GM12872 (cell line): ENCODE measurements around the gene QPCTL.

ENCODE experiments used
- TF ChIP-seq, protein P1 (sequence below): IDR thresholded peaks from 3 replicates; pipeline ENCODE4 v1.5.1; 2011; ENCODE audit warnings: low read depth, mild to moderate bottlenecking, low read length, moderate library complexity; ENCODE audit not compliant: insufficient read depth

The QPCTL gene

DNA sequence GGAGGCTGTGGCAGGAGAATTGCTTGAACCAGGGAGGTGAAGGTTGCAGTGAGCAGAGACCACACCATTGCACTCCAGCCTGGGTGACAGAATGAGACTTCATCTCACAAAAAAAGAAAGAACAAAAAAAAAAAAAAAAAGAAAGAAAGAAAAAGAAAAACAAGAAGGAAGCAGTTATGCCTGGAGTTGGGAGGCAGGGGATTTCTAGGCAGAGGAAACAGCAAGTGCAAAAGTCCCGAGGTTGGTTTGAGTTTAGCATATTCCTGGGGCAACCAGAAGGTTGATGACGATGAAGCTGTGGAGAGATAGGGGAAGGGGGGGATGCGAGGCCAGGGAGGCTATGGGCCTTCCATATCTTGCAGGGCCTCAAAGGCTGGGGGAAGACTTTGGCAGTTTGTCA is 41.7 kb upstream of the QPCTL start:
- TF ChIP-seq, protein P1, sequence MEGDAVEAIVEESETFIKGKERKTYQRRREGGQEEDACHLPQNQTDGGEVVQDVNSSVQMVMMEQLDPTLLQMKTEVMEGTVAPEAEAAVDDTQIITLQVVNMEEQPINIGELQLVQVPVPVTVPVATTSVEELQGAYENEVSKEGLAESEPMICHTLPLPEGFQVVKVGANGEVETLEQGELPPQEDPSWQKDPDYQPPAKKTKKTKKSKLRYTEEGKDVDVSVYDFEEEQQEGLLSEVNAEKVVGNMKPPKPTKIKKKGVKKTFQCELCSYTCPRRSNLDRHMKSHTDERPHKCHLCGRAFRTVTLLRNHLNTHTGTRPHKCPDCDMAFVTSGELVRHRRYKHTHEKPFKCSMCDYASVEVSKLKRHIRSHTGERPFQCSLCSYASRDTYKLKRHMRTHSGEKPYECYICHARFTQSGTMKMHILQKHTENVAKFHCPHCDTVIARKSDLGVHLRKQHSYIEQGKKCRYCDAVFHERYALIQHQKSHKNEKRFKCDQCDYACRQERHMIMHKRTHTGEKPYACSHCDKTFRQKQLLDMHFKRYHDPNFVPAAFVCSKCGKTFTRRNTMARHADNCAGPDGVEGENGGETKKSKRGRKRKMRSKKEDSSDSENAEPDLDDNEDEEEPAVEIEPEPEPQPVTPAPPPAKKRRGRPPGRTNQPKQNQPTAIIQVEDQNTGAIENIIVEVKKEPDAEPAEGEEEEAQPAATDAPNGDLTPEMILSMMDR, result no peak

DNA sequence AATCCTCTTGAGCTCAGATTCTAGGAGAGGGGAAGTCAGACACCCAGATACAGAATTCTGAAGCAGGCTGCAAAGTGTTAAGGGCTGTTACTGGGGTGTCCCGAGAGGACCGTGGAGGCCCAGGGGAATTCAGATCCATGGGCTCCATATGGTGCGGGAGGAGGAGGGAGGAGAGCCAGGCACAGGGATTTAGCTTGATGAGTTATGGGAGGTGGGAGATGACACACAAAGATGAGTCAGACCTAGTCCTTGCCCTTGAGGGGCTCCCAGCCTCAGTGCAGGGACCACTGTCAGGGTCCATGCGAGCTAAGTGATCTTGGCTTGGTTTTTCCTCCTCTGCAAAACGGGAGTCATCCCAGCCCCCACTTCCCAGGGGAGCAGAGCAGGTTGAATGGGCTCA is 38.8 kb upstream of the QPCTL start:
- TF ChIP-seq, protein P1, result no peak

DNA sequence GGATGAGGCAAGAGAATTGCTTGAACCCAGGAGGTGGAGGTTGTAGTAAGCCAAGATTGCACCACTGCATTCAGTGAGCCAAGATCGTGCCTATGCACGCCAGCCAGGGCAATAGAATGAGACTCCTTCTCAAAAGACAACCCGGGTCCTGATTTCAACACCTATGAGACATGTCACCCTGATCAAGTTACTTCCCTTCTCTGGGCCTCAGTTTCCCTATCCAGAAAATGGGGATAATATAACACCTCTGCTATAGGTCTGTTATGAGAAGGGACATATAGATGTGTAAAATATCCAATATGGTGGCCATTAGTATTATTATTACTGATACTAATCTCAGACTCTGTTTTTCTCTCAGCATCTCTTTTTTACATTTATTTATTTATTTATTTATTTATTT is 37.4 kb upstream of the QPCTL start:
- TF ChIP-seq, protein P1, result no peak

DNA sequence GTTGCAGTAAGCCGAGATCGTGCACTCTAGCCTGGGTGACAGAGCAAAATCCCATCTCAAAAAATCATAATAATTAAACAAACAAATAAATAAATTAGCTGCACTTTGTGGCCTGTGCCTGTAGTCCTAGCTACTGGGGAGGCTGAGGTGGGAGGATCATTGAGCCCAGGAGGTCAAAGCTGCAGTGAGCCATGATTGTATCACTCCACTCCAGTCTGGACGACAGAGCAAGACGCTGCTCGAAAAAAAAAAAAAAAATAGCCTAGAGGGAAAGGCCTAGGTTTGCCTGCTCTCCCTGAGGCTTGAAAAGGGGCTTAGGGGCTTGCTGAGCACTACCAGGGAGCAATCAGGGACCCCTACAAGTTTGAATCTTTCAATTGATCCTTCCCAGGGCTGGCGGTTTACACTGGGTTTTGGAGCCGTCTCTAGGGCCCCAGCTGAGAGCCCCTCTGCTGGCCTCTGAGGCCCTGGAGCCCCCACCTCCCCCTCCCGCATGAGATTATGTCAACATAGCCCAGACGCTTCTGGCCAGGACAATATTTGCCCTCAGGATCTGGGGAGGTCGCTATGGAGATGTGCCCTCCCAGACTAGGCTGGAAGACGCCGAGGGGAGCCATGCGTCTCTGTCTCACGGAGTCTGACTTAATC is 34.8 kb upstream of the QPCTL start:
- TF ChIP-seq, protein P1, result no peak

DNA sequence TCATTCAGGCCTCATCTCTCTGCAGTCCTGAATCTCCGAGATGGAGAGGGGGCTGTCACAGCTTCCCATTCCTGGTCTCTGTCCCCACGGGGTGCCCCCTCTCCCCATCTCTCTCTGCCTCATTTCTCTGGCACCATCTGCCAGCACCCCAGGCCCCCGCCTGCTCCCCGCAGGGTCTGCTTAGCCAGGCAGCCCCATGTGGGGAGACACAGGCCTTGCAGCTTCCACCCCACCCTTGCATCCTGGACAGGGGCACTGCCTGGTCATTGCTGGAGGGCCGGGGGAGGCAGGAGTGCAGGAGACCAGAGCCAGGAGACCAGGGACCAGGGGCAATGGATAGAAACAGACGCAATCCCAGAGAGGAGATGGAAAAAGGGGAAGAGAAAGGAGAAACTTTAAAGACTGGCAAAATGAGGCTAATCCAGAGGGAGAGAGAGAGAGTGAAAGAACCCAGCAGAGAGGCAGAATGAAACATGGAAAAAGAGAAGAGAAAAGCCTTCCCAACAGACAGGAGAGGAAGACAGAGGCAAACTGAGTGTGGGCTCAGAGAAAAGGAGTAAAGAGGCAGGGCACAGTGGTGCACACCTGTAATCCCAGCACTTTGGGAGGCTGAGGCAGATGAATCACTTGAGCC is 33.3 kb upstream of the QPCTL start:
- TF ChIP-seq, protein P1, result no peak

DNA sequence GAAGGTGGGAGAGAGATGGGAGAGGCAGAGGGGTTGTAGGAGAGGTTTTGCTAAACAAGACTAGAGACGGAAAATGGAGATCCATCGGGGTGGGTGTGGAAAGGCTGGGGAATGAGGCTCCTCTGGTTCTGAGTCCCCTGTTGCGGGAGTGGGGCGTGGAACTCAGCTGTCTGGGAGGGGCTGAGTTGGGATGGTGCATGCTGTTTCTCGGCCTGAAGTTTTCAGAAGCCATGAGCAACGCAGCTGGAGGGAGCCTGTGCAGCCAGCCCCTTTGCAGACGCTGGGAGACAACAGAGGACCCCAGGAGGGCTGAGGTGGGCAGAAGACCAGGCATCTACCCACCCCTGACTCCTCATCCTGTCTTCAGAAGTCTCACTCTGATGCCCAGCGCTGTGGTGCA is 31.8 kb upstream of the QPCTL start:
- TF ChIP-seq, protein P1, result no peak

DNA sequence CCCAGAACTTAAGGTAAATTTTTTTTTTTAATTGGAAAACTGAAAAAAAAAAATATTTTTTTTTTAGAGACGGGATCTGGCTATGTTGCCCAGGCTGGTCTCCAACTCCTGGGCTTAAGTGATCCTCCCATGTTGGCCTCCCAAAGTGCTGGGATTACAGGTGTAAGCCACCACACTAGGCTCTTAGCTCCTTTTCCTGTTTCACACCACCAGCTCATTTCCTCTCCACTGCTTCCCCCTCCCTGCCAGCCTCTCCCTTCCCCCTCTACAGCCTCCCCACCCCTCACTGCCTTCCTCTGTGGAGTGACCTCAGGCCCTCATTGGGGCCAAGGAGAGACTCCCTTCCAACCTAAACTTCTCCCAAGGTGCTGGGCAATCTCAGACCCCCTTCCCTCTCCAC is 28.7 kb upstream of the QPCTL start:
- TF ChIP-seq, protein P1, result no peak
